ENCODE results near the gene GBGT1. TPM values are rescaled to one million over a fixed set of nuclear protein-coding genes. Genes with fewer than 3 reads are reported as not detected.

Gene GBGT1
- total RNA-seq, 1 donor from 2014 or later = 1.4 TPM

DNA sequence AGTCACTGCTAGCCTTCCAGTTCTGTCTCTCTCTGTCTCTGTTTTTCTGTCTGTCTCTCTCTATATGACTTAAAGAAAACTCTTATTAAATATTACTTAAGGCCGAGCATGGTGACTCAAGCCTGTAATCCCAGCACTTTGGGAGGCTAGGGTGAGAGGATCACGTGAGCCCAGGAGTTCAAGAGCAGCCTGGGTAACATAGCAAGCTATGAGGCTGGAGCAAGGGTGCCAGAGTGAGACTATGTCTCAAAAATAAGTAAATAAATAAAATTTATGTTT, 1.7 kb upstream of the GBGT1 start:
- no peak for DNase-seq (ENCODE audit: low read depth)

DNA sequence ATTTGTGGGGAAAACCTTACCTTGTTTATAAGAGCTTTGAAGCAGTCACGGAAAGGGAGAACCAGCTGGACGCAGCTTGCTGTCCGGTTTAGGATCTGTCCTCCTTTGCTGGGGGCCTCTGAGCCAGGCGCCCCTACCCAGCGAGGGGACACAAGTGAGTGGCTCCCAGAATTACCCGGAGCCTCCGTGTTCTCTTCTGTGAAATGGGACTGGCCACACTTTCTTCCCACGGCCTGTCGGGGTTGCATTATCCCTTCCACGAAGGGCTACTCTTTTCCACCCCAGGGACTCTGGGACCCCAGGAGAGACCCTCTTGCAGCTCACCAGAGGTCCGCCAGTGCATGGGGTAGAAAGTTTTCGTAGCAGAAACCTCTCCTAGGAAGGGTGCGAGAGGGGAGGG, 477 bp upstream of the GBGT1 start:
- no peak for DNase-seq (ENCODE audit: low read depth)

GRCh38 chr9:133162861-133163503, 732 bp downstream of the GBGT1 start:
- DNase-seq (ENCODE audit: low read depth) = peak; percentile 56

- no peak for DNase-seq (ENCODE audit: low read depth)
These were observed 2.2 kb downstream of the GBGT1 start for GRCh38 chr9:133161547-133161950.

DNA sequence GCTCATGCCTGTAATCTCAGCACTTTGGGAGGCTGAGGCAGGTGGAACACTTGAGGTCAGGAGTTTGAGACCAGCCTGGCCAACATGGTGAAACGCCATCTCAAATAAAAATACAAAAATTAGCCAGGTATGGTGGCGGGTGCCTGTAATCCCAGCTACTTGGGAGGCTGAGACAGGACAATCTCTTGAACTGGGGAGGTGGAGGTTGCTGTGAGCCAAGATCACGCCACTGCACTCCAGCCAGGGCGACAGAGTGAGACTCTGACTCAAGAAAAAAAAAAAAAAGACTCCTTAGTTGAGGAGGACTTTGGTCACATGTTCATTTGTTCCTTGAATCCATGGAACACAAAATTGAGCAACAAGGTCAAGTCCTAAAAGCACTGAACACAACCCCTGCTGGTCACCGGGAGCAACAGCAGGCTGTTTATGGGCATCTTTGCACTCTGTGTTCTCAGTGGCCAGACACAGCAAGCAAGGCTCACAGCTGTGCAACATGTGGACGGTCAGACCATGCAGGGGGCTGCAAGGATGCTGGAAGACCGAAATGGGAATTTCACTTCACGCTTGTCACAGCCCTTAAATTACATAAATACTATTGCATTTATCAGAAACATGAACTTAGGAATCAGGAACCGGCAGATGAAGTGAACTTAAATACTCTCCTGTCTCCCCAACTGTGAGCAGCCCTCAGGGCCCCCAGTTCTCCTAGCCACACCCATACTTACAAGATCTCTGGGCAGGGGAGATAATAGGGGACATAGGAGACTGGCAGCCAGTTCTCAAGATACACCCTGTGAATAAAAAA, 2.8 kb downstream of the GBGT1 start:
- DNase-seq (ENCODE audit: low read depth) = peak; percentile 65

DNA sequence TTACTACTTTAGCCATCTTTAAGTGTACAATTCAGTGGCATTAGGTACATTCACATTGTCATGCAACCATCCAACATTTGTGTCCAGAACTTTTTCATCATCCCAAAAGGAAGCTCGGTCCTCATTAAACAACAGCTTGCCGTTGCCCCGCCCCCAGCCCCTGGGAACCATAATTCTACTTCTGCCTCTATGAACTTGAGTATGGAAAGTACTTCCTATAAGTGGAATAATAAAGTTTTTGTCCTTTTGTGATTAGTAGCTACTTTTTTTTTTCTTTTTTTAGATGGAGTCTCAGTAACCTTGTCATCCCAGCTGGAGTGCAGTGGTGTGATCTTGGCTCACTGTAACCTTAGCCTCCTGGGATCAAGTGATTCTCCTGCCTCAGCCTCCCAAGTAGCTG, 5.0 kb downstream of the GBGT1 start:
- no peak for DNase-seq (ENCODE audit: low read depth)

DNA sequence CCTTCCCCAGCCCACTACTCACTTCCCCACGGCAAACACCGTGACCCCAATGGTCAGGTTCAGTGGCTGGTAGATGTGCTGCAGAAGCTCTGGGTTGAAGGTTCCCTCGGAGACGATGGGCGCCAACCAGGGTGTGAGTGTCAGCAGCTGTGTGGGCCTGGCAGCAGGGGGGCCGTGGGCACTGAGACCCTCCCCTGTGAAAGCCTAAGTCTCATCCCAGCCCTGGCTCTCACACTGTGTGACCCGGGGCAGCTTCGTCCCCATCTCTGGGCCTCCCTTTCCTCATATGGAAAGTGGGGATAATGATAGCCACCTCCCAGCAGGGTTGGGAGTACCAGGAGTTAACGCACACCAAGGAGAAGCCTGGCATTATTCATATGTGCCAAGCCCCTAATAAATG, 8.6 kb downstream of the GBGT1 start:
- DNase-seq (ENCODE audit: low read depth) = no peak

DNA sequence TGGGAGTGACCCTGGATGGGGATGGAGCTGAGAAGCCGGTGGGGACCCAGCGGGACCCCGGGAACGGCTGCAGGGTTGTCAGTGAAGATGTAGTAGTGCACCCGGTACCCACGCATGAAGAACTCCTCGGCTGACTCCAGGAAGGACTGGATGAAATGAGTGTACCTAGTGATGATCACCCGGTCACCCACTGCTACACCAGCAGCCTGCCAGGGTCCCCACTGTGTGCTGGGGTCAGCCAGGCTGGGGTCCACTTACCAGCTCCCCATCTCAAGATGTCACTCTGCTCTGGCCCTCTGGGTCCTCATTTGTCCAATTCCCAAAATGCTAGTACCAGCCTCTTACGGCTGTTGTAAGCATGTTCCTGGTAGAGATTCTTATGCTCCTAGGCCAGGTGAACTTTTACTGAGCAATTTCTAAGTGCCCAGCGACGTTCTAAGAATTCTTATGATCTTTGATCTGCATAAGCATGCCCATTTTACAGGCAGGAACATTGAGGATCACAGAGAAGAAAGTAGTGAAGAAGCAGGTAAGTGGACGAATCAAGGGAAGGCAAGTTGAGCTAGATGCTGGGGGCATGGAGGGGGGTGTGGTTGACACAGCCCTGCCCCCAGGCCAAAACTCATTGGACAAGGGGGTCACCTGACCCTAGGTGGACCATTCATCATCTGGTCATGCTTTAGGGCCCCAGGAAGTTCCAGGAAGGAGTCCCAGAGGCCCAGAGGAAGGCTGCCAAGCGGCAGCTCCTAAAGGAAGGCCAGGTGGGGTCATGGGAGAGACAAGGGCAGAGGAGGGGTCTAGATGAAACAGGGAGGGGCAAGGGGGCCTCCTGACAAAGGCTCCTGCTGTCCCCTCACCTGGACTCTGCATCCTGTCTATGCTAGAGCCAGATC, 9.4 kb downstream of the GBGT1 start:
- no peak for DNase-seq (ENCODE audit: low read depth)

- DNase-seq (ENCODE audit: low read depth) = no peak
These were observed 10.3 kb downstream of the GBGT1 start for GRCh38 chr9:133153227-133154096.

- no peak for DNase-seq (ENCODE audit: low read depth)
These were observed 11.9 kb downstream of the GBGT1 start for GRCh38 chr9:133151601-133152525.

GRCh38 chr9:133151041-133151440, 12.7 kb downstream of the GBGT1 start:
- no peak for DNase-seq (ENCODE audit: low read depth)

GRCh38 chr9:133149130-133150015, 14.3 kb downstream of the GBGT1 start:
- peak; percentile 88 for DNase-seq (ENCODE audit: low read depth)

- DNase-seq (ENCODE audit: low read depth) = no peak
These were observed 15.2 kb downstream of the GBGT1 start for GRCh38 chr9:133148199-133149129.

GRCh38 chr9:133147412-133148198, 16.1 kb downstream of the GBGT1 start:
- peak; percentile 55 for DNase-seq (ENCODE audit: low read depth)

DNA sequence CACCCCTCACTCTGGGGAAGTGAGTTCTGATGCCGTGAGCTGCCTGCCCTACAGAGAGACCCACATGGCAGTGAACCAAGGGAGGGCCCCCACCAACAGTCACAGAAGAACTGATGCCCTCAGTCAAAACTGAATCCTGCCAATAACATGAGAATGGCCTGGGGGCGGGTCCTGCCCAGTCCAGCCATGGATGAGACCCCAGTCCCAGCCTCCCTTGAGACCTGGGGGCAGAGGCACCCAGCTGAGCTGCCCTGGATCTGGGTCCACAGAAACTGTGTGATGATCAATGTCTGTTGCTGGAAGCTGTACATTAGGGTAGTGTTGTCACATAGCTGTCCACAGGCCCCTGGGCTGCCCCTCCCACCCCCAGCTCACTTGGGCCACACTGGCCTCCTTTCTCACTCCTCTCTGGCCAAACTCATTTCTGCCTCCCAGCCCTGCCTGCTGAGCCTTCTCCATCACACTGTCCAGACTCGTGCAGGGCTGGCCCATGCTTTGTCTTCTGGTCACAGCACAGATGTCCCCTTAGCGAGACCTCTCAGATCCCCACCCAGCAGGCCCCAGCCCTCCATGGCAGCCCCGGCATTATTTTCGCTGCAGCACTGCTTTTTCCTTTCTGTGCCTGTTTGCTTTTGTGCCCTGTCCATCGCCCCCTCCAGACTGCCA, 16.8 kb downstream of the GBGT1 start:
- DNase-seq (ENCODE audit: low read depth) = no peak
